OCI-LY7 (cell line): ENCODE results near the gene TLE4.

Source experiments
- CTCF ChIP-seq: fragments of 200-600 bp; sonication (generic); conservative IDR thresholded peaks from 2 replicates; pipeline ENCODE4 v1.5.1; 2014; ENCODE audit warnings: mild to moderate bottlenecking, antibody characterized with exemption, low read length, moderate library complexity, mixed read lengths
- EZH2phosphoT487 ChIP-seq: fragments of 200-600 bp; sonication (generic); IDR thresholded peaks from 2 replicates; pipeline ENCODE4 v1.6.1; 2018; ENCODE audit warnings: low read depth, borderline replicate concordance, mild to moderate bottlenecking, mixed run types, antibody characterized with exemption, low read length, moderate library complexity, mixed read lengths

DNA sequence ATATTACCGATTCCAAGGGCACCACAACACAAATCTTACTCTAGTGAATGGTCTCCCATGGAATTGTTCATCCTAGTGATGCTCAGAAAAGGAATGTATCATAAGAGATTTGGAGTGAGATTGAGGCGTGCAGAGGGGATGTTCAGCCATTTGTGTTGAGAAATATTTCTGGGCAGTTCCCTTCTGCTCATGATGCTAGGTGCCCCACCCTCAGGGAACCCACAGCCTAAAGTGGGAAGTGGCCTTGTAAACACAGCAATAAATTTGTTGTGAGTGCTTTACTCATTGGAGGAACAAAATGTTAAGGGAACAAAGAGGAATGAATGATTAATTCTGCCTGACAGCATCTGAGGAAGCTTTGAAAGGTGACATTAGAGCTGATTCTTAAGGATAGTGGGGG, 129.9 kb downstream of the TLE4 start:
- TF ChIP-seq CTCF (no peak), EZH2phosphoT487 (no peak)
